ENCODE measurements around the gene PLPPR4. TPM values are rescaled to one million over a fixed set of nuclear protein-coding genes. Genes with fewer than 3 reads are reported as not detected.

PLPPR4 gene
- total and polyA plus RNA-seq, 2 of the 4 experiments (the other 2 are of a cell fraction), result 4.5 to 7.0 TPM

- peak overlapping the region; percentile 73 for H2AK9ac ChIP-seq (replicated peaks; ENCODE audit: low read depth, low read length, poor library complexity)
- ChIA-PET CTCF (no interaction called here), POLR2A (ENCODE audit: unreplicated experiment) (no interaction called here)
- H3K4ac ChIP-seq (ENCODE audit: low read depth, low read length), result peak overlapping the region; percentile 89
- H2BK5ac ChIP-seq (ENCODE audit: low read depth, low read length, poor library complexity, severe bottlenecking), result peak overlapping the region; percentile 36
- TF ChIP-seq MXI1 (IDR thresholded peaks at IDR 0.05; ENCODE audit: borderline replicate concordance, low read depth, low read length), result no peak
- TF ChIP-seq CTCF (conservative IDR thresholded peaks at IDR 0.05; ENCODE audit: low read depth, low read length), result no peak
- TF ChIP-seq RFX5 (IDR thresholded peaks at IDR 0.05; ENCODE audit: low read depth, low read length), result no peak
- no peak for TF ChIP-seq BHLHE40 (IDR thresholded peaks at IDR 0.05; ENCODE audit: low read depth, low read length)
- no peak for TF ChIP-seq MAFK (IDR thresholded peaks at IDR 0.05; ENCODE audit: low read depth, low read length)
- TF ChIP-seq SMC3 (IDR thresholded peaks at IDR 0.05; ENCODE audit: low read depth, low read length), result no peak
- no peak for TF ChIP-seq RAD21 (IDR thresholded peaks at IDR 0.05; ENCODE audit: low read length)
- no peak for TF ChIP-seq RCOR1 (IDR thresholded peaks at IDR 0.05; ENCODE audit: insufficient replicate concordance, low read length)
- no peak for TF ChIP-seq CHD1 (IDR thresholded peaks at IDR 0.05; ENCODE audit: low read depth, low read length)
- TF ChIP-seq NFE2L2 (IDR thresholded peaks at IDR 0.05; ENCODE audit: low read depth, low read length), result no peak
- no peak for TF ChIP-seq ELK1 (IDR thresholded peaks at IDR 0.05; ENCODE audit: borderline replicate concordance, low read depth, low read length)
- TF ChIP-seq POLR2A (IDR thresholded peaks at IDR 0.05; ENCODE audit: low read depth, low read length), result no peak
- no peak for TF ChIP-seq MAZ (IDR thresholded peaks at IDR 0.05; ENCODE audit: borderline replicate concordance, low read depth, low read length)
- no peak for TF ChIP-seq CEBPB (IDR thresholded peaks at IDR 0.05; ENCODE audit: low read depth, low read length)
- no peak for TF ChIP-seq FOS (IDR thresholded peaks at IDR 0.05; ENCODE audit: low read depth, low read length)
- no peak for TF ChIP-seq USF2 (IDR thresholded peaks at IDR 0.05; ENCODE audit: low read depth, low read length)
- no CpG with 5 or more reads among the region's 1 CpG for WGBS, 2 experiments (ENCODE audit: extremely low coverage in 2 of 2, insufficient read length in 1 of 2)
- BruUV-seq (replicated peaks), result no TSS peak
- H4K5ac ChIP-seq (ENCODE audit: low read depth, low read length), result no peak overlapping the region; the same call in 1 of the 2 replicates
- DNase-seq (peak; percentile 50), ATAC-seq (ENCODE audit: low read depth) (no peak)
- H2BK15ac ChIP-seq (ENCODE audit: low read depth, low read length), result peak overlapping the region; percentile 93; the same call in 1 of the 3 replicates
- H3K4me2 ChIP-seq (ENCODE audit: low read depth, low read length), result peak overlapping the region; percentile 20; the same call in 1 of the 2 replicates
- H3K9me3 ChIP-seq (ENCODE audit: control insufficient read depth, insufficient read depth, low read length), result no peaks in the 10 kb centered on the region
- H2AFZ ChIP-seq (replicated peaks; ENCODE audit: low read length, poor library complexity), result peak overlapping the region; percentile 16
- peak overlapping the region; percentile 90 for H2BK120ac ChIP-seq (ENCODE audit: low read depth, low read length)
- no peak overlapping the region for H3K18ac ChIP-seq (ENCODE audit: low read depth, low read length)
- dilution Hi-C loops (cut with HindIII; ENCODE audit: low sequenced_read_pairs, unreplicated experiment) (no loop called here), in situ Hi-C loops (cut with MboI; ENCODE audit: low sequenced_read_pairs) (no loop called here), intact Hi-C loops (cut with micrococcal nuclease) (loop anchor here (5.0 kb wide), 2 partner anchors 179 to 414 kb away; no protein-coding TSS in a partner anchor)
- H3K79me1 ChIP-seq (ENCODE audit: low read depth in 1 of 2, low read length in 2 of 2), result peaks cover 0 to 24% of the 10 kb centered on the region in 2 experiments; a peak in 2 of 4 replicates
- peak overlapping the region; percentile 21; the same call in 1 of the 2 replicates for H3K27ac ChIP-seq (ENCODE audit: insufficient read depth, low read length)
- H4K20me1 ChIP-seq (ENCODE audit: insufficient read depth, low read length), result no peaks in the 10 kb centered on the region
- H3K27me3 ChIP-seq (ENCODE audit: control insufficient read depth, insufficient read depth, low read length), result no peaks in the 10 kb centered on the region
- peak overlapping the region; percentile 76; the same call in 1 of the 2 replicates for H4K91ac ChIP-seq (ENCODE audit: insufficient read depth, low read depth, low read length)
- no peak overlapping the region for H3K56ac ChIP-seq (ENCODE audit: extremely low read depth, insufficient read depth, low read length)
- no peaks in the 10 kb centered on the region for H3K36me3 ChIP-seq (ENCODE audit: control insufficient read depth, insufficient read depth, low read length)
- H3K4me1 ChIP-seq (ENCODE audit: control insufficient read depth, insufficient read depth, low read length), result peaks cover 14% of the 10 kb centered on the region
- peaks cover 8% of the 10 kb centered on the region for H3K9me1 ChIP-seq (ENCODE audit: insufficient read depth, low read length)
- H3K14ac ChIP-seq (replicated peaks; ENCODE audit: low read depth, low read length), result peak overlapping the region; percentile 90
- H3K4me3 ChIP-seq (ENCODE audit: insufficient read depth, low read depth, low read length), result no peak overlapping the region
- H3K23ac ChIP-seq (ENCODE audit: low read depth, low read length), result peak overlapping the region; percentile 77; the same call in 1 of the 2 replicates
- H3K9ac ChIP-seq (ENCODE audit: low read depth, low read length), result no peak overlapping the region
- peak overlapping the region in 1 of 2 experiments; percentile 69; a peak in 2 of 4 replicates for H4K8ac ChIP-seq (ENCODE audit: low read depth in 2 of 2, low read length in 2 of 2)
- H2BK20ac ChIP-seq (ENCODE audit: low read depth, low read length), result peak overlapping the region; percentile 88
- peak overlapping the region; percentile 86; the same call in 1 of the 2 replicates for H2AK5ac ChIP-seq (ENCODE audit: low read depth, low read length)
Observed at GRCh38 chr1:99268021-99268420, 3.7 kb downstream of the PLPPR4 start.

All from IMR-90 (cell line).